HG02759 (cell line): ENCODE data around the gene LYPD6B.

ENCODE experiments used
- ATAC-seq: cut with Tn5 transposase; IDR thresholded peaks from one replicate; pipeline ENCODE4 v1.9.1; 2021; ENCODE audit warnings: mild to moderate bottlenecking, moderate library complexity; ENCODE audit not compliant: unreplicated experiment

LYPD6B gene

GRCh38 chr2:149039213-149039724 lies 770 bp downstream of the LYPD6B start:
- no peak for ATAC-seq

GRCh38 chr2:149040451-149040850 lies 2.0 kb downstream of the LYPD6B start:
- peak; percentile 22 for ATAC-seq

GRCh38 chr2:149041482-149041881 lies 3.0 kb downstream of the LYPD6B start:
- no peak for ATAC-seq

- no peak for ATAC-seq
Measured at GRCh38 chr2:149042881-149043280, 4.4 kb downstream of the LYPD6B start.

- no peak for ATAC-seq
Measured at GRCh38 chr2:149044500-149044899, 6.0 kb downstream of the LYPD6B start.

GRCh38 chr2:149047118-149047517 lies 8.6 kb downstream of the LYPD6B start:
- ATAC-seq = no peak

GRCh38 chr2:149049142-149049541 lies 10.6 kb downstream of the LYPD6B start:
- ATAC-seq = no peak

GRCh38 chr2:149050188-149050587 lies 11.7 kb downstream of the LYPD6B start:
- peak; percentile 91 for ATAC-seq

- ATAC-seq = no peak
Measured at GRCh38 chr2:149055751-149056150, 17.3 kb downstream of the LYPD6B start.

GRCh38 chr2:149056541-149057255 lies 18.2 kb downstream of the LYPD6B start:
- ATAC-seq = no peak

- ATAC-seq = no peak
Measured at GRCh38 chr2:149057401-149057800, 18.9 kb downstream of the LYPD6B start.

GRCh38 chr2:149058936-149059335 lies 20.4 kb downstream of the LYPD6B start:
- ATAC-seq = no peak

GRCh38 chr2:149059822-149060221 lies 21.3 kb downstream of the LYPD6B start:
- no peak for ATAC-seq

GRCh38 chr2:149061133-149061745 lies 22.7 kb downstream of the LYPD6B start:
- no peak for ATAC-seq

- no peak for ATAC-seq
Measured at GRCh38 chr2:149062531-149062930, 24.0 kb downstream of the LYPD6B start.

GRCh38 chr2:149063177-149063576 lies 24.7 kb downstream of the LYPD6B start:
- no peak for ATAC-seq

GRCh38 chr2:149064365-149064841 lies 25.9 kb downstream of the LYPD6B start:
- ATAC-seq = no peak

- ATAC-seq = no peak
Measured at GRCh38 chr2:149064856-149065630, 26.5 kb downstream of the LYPD6B start.

- no peak for ATAC-seq
Measured at GRCh38 chr2:149068225-149068995, 29.9 kb downstream of the LYPD6B start.

GRCh38 chr2:149068996-149069888 lies 30.7 kb downstream of the LYPD6B start:
- no peak for ATAC-seq
